IMR-90 (cell line): Measurements from ENCODE around the gene POLR2L. TPM values are rescaled to one million over a fixed set of nuclear protein-coding genes. Genes with fewer than 3 reads are reported as not detected.

Experiments
- ATAC-seq: fragments of 200-7000 bp; cut with Tn5 transposase; 2 replicates; pipeline ENCODE4 v1.9.1; 2020; ENCODE audit warnings: low read depth, mild to moderate bottlenecking, moderate library complexity
- BruUV-seq: library from RNA; stranded (reverse); fragments of 400-500 nt; replicated peaks from 2 replicates; lab custom pipeline; 2021; lab: Mats Ljungman, UMichigan
- CTCF ChIA-PET: fragments of 300-600 bp; formaldehyde crosslinking; extraction: SDS; loops from one replicate; lab custom pipeline; 2021; ENCODE audit warnings: antibody characterized with exemption; lab: Yijun Ruan, JAX
- POLR2A ChIA-PET: fragments of 300-600 bp; sonication (Branson Sonifier 250); formaldehyde crosslinking; loops from one replicate; lab custom pipeline; 2022; ENCODE audit warnings: antibody characterized with exemption; ENCODE audit not compliant: unreplicated experiment; lab: Charles Lee
- DNase-seq: peaks from one replicate; pipeline ENCODE4 v3.0.0; 2013
- H2AFZ ChIP-seq: replicated peaks from 2 replicates; pipeline ENCODE3; 2013; ENCODE audit warnings: low read length, mild to moderate bottlenecking; ENCODE audit not compliant: poor library complexity
- H2AK5ac ChIP-seq: 2 replicates; pipeline ENCODE4 v1.6.1; 2013; ENCODE audit warnings: low read depth, low read length, inconsistent platforms
- H2AK9ac ChIP-seq: replicated peaks from 2 replicates; pipeline ENCODE3; 2013; ENCODE audit warnings: mild to moderate bottlenecking, low read depth, low read length, moderate library complexity; ENCODE audit not compliant: poor library complexity
- H2BK120ac ChIP-seq: 2 replicates; pipeline ENCODE4 v1.6.1; 2013; ENCODE audit warnings: low read depth, low read length, inconsistent platforms
- H2BK15ac ChIP-seq: 3 replicates; pipeline ENCODE4 v1.6.1; 2013; ENCODE audit warnings: low read depth, low read length, inconsistent platforms
- H2BK20ac ChIP-seq: 2 replicates; pipeline ENCODE4 v1.6.1; 2013; ENCODE audit warnings: low read depth, mild to moderate bottlenecking, inconsistent platforms, low read length, moderate library complexity
- H2BK5ac ChIP-seq: 2 replicates; pipeline ENCODE4 v1.6.1; 2013; ENCODE audit warnings: mild to moderate bottlenecking, low read depth, low read length, inconsistent platforms; ENCODE audit not compliant: poor library complexity, severe bottlenecking
- H3K14ac ChIP-seq: replicated peaks from 2 replicates; pipeline ENCODE4 v1.6.1; 2013; ENCODE audit warnings: low read depth, low read length, inconsistent platforms
- H3K18ac ChIP-seq: 2 replicates; pipeline ENCODE4 v1.6.1; 2013; ENCODE audit warnings: low read depth, low read length, control low read depth
- H3K23ac ChIP-seq: 2 replicates; pipeline ENCODE4 v1.6.1; 2013; ENCODE audit warnings: low read depth, low read length, inconsistent platforms
- H3K27ac ChIP-seq: 2 replicates; pipeline ENCODE4 v1.5.1; 2013; ENCODE audit warnings: mild to moderate bottlenecking, control low read depth, low read length; ENCODE audit not compliant: insufficient read depth
- H3K27me3 ChIP-seq: 2 replicates; pipeline ENCODE4 v1.6.1; 2013; ENCODE audit warnings: low read length; ENCODE audit not compliant: control insufficient read depth, insufficient read depth
- H3K36me3 ChIP-seq: 2 replicates; pipeline ENCODE4 v1.6.1; 2013; ENCODE audit warnings: low read length, mixed read lengths; ENCODE audit not compliant: control insufficient read depth, insufficient read depth
- H3K4ac ChIP-seq: 2 replicates; pipeline ENCODE4 v1.6.1; 2013; ENCODE audit warnings: low read depth, low read length, inconsistent platforms
- H3K4me1 ChIP-seq: 2 replicates; pipeline ENCODE4 v1.6.1; 2013; ENCODE audit warnings: low read length, mixed read lengths; ENCODE audit not compliant: control insufficient read depth, insufficient read depth
- H3K4me2 ChIP-seq: 2 replicates; pipeline ENCODE4 v1.6.1; 2013; ENCODE audit warnings: low read depth, mild to moderate bottlenecking, control low read depth, low read length, moderate library complexity
- H3K4me3 ChIP-seq: 2 replicates; pipeline ENCODE4 v1.5.1; 2013; ENCODE audit warnings: low read depth, mild to moderate bottlenecking, control low read depth, low read length, moderate library complexity; ENCODE audit not compliant: insufficient read depth
- H3K56ac ChIP-seq: 2 replicates; pipeline ENCODE4 v1.6.1; 2013; ENCODE audit warnings: low read length, inconsistent platforms; ENCODE audit not compliant: insufficient read depth; ENCODE audit errors: extremely low read depth
- H3K79me1 ChIP-seq, 2 experiments: 2 replicates each; pipeline ENCODE4 v1.6.1; 2013; ENCODE audit warnings: low read length in 2 of 2, inconsistent platforms in 1 of 2, low read depth in 1 of 2
- H3K9ac ChIP-seq: 2 replicates; pipeline ENCODE4 v1.6.1; 2013; ENCODE audit warnings: low read depth, low read length, control low read depth
- H3K9me1 ChIP-seq: 2 replicates; pipeline ENCODE4 v1.6.1; 2013; ENCODE audit warnings: low read length, inconsistent platforms; ENCODE audit not compliant: insufficient read depth
- H3K9me3 ChIP-seq: 2 replicates; pipeline ENCODE4 v1.6.1; 2013; ENCODE audit warnings: low read length; ENCODE audit not compliant: control insufficient read depth, insufficient read depth
- H4K20me1 ChIP-seq: 2 replicates; pipeline ENCODE4 v1.6.1; 2013; ENCODE audit warnings: low read length, inconsistent platforms; ENCODE audit not compliant: insufficient read depth
- H4K5ac ChIP-seq: 2 replicates; pipeline ENCODE4 v1.6.1; 2013; ENCODE audit warnings: mild to moderate bottlenecking, low read depth, low read length, control low read depth
- H4K8ac ChIP-seq, 2 experiments: 2 replicates each; pipeline ENCODE4 v1.6.1; 2013; ENCODE audit warnings: low read depth in 2 of 2, low read length in 2 of 2, control low read depth in 1 of 2, inconsistent platforms in 1 of 2
- H4K91ac ChIP-seq: 2 replicates; pipeline ENCODE4 v1.6.1; 2013; ENCODE audit warnings: low read depth, low read length, inconsistent platforms; ENCODE audit not compliant: insufficient read depth
- BHLHE40 ChIP-seq: fragments of 150-350 bp; IDR thresholded peaks from 2 replicates; pipeline ENCODE4 v1.6.1; 2016; ENCODE audit warnings: mild to moderate bottlenecking, low read depth, low read length
- MAZ ChIP-seq: IDR thresholded peaks from 2 replicates; pipeline ENCODE4 v1.6.1; 2012; ENCODE audit warnings: low read depth, mild to moderate bottlenecking, low read length, improper control_type of control experiment, moderate library complexity, borderline replicate concordance
- WGBS, 2 experiments: methylation state at CpG; one replicate each; pipeline versions ENCODE4 v1.1.5 to v1.1.7; 2013; ENCODE audit warnings: missing lambda C conversion rate in 2 of 2; ENCODE audit not compliant: insufficient read length in 1 of 2; ENCODE audit errors: extremely low coverage in 2 of 2; 5-methylcytosine and 5-hydroxymethylcytosine counted together
- dilution Hi-C: fragments of 300-500 bp; cut with HindIII; formaldehyde crosslinking; loops from one replicate; pipeline ENCODE4 v1.14.3; 2018; ENCODE audit warnings: low sequenced_read_pairs; ENCODE audit not compliant: unreplicated experiment
- in situ Hi-C: fragments of 300-500 bp; cut with MboI; formaldehyde crosslinking; loops from 3 replicates; pipeline ENCODE4 v1.14.3; 2019; ENCODE audit warnings: low sequenced_read_pairs, inconsistent platforms, mixed read lengths
- intact Hi-C: fragments of 100-400 bp; cut with micrococcal nuclease; formaldehyde crosslinking; loops from 2 replicates; pipeline ENCODE4 v1.10.0; 2022
- polyA plus RNA-seq, 3 experiments: library from polyadenylated mRNA; depleted of rRNA; stranded (reverse); fragments of >200 nt; gene quantifications; 2 replicates each; pipeline ENCODE4 v1.2.3, GENCODE V29; 2012; ENCODE audit warnings: low replicate concordance in 1 of 3
- total RNA-seq: library from RNA; depleted of rRNA; stranded (reverse); fragments of >200 nt; gene quantifications from 2 replicates; pipeline ENCODE4 v1.2.3, GENCODE V29; 2012

POLR2L gene
- total and polyA plus RNA-seq, 2 of the 4 experiments (the other 2 are of a cell fraction) = 44.4 to 416 TPM

GRCh38 chr11:833114-833791 is 9.1 kb downstream of the POLR2L start (continued):
- TF ChIP-seq BHLHE40 = 0 out of 2 replicates have a peak, but pooled peaks have one; percentile 5

- CTCF ChIA-PET = no interaction called here
- peak; percentile 65 for ATAC-seq
These were observed 9.7 kb downstream of the POLR2L start, which contains the start of gene CD151 for GRCh38 chr11:832529-833113. Gene CD151, plus strand, starts transcription at chr11:832952. Its CDS starts 3,118 bp downstream, at chr11:836070.

More at GRCh38 chr11:832529-833113, 9.7 kb downstream of the POLR2L start, which contains the start of gene CD151:
- Histone ChIP-seq H3K9me3 (no peaks in the 10 kb centered on the region), H3K27ac (peak within 1 kb of the TSS; percentile 93), H4K91ac (peak within 1 kb of the TSS; percentile 87), H3K4me1 (peaks cover 38% of the 10 kb centered on the region), H3K4me2 (peak within 1 kb of the TSS; percentile 90), H2BK15ac (peak within 1 kb of the TSS; percentile 34; the same call in 1 of the 3 replicates), H2AK9ac (peak within 1 kb of the TSS; percentile 100), H3K4me3 (peak within 1 kb of the TSS; percentile 84), H2BK20ac (0 out of 2 replicates have a peak within 1 kb of the TSS, but pooled peaks have one; percentile 70), H2BK120ac (peak within 1 kb of the TSS; percentile 80), H3K23ac (peak within 1 kb of the TSS; percentile 96), H2AK5ac (peak within 1 kb of the TSS; percentile 99), H2AFZ (peak within 1 kb of the TSS; percentile 89), H3K14ac (peak within 1 kb of the TSS; percentile 99), H3K18ac (peak within 1 kb of the TSS; percentile 43), H3K9me1 (peaks cover 21% of the 10 kb centered on the region), H3K36me3 (peaks cover 16% of the 10 kb centered on the region), H3K79me1 (peaks cover 11 to 48% of the 10 kb centered on the region in 2 experiments), H2BK5ac (peak within 1 kb of the TSS; percentile 93), H3K4ac (peak within 1 kb of the TSS; percentile 98), H3K27me3 (peaks cover under 1% of the 10 kb centered on the region; the same call in 1 of the 2 replicates), H3K9ac (peak within 1 kb of the TSS; percentile 94), H4K8ac (peak within 1 kb of the TSS; percentile 59 to 93), H4K5ac (peak within 1 kb of the TSS; percentile 49), H4K20me1 (peaks cover 55% of the 10 kb centered on the region), H3K56ac (peak within 1 kb of the TSS; percentile 78)
- dilution Hi-C loops (no loop called here), in situ Hi-C loops (no loop called here), intact Hi-C loops (no loop called here)
- POLR2A ChIA-PET = interaction anchor here (1.4 kb wide), 2 partner anchors 10 to 13 kb away, joined by 3 to 8 read pairs; partner anchors contain the start of genes PNPLA2 and TSPAN4
- peak; percentile 45 for DNase-seq
- no TSS peak for BruUV-seq
- WGBS, 2 experiments = 0% methylated on average over 11 of the region's 67 CpGs; no CpG with 5 or more reads in 1 of the 2 experiments
- TF ChIP-seq MAZ (peak; percentile 56; the same call in 1 of the 2 replicates), BHLHE40 (no peak)
